Measurements from ENCODE around the gene ITGB4.
A peak's percentile ranks its signal among the peaks of the same experiment; 100 is the strongest.
"Not testable (repeated sequence)": the region's sequence is repeated elsewhere in the genome, so short reads cannot be mapped to it uniquely, and the experiment has no call there.

Gene ITGB4

GRCh38 chr17:75754378-75755204 is 33.3 kb downstream of the ITGB4 start:
- DNase-seq: no peak

GRCh38 chr17:75755205-75755901 is 34.1 kb downstream of the ITGB4 start:
- no peak for DNase-seq

GRCh38 chr17:75755990-75756389 is 34.7 kb downstream of the ITGB4 start:
- no peak for DNase-seq

- no peak for DNase-seq
Measured at GRCh38 chr17:75756451-75757085, 35.3 kb downstream of the ITGB4 start.

- DNase-seq: no peak
Measured at GRCh38 chr17:75757086-75757681, 35.9 kb downstream of the ITGB4 start.

- DNase-seq: no peak
Measured at GRCh38 chr17:75758131-75758905, 37.1 kb downstream of the ITGB4 start.

GRCh38 chr17:75759457-75759856 is 38.2 kb downstream of the ITGB4 start:
- DNase-seq: no peak

- DNase-seq: not testable (repeated sequence)
Measured at GRCh38 chr17:75759978-75760640, 38.9 kb downstream of the ITGB4 start.

GRCh38 chr17:75762513-75763268 is 41.4 kb downstream of the ITGB4 start:
- DNase-seq: no peak

GRCh38 chr17:75763269-75763607 is 42.0 kb downstream of the ITGB4 start:
- no peak for DNase-seq

- no peak for DNase-seq
Measured at GRCh38 chr17:75763613-75764416, 42.6 kb downstream of the ITGB4 start.

GRCh38 chr17:75764417-75764710 is 43.1 kb downstream of the ITGB4 start:
- DNase-seq: no peak

GRCh38 chr17:75764711-75765421 is 43.6 kb downstream of the ITGB4 start, which contains the start of gene GALK1:
Gene GALK1 (minus strand): TSS chr17:75765192. CDS start chr17:75765136, 56 bp downstream.
- peak; percentile 79 for DNase-seq

- DNase-seq: no peak
Measured at GRCh38 chr17:75765981-75766380, 44.7 kb downstream of the ITGB4 start.

GRCh38 chr17:75767881-75768280 is 46.6 kb downstream of the ITGB4 start:
- no peak for DNase-seq

- DNase-seq: no peak
Measured at GRCh38 chr17:75769536-75769935, 48.3 kb downstream of the ITGB4 start.

- no peak for DNase-seq
Measured at GRCh38 chr17:75771334-75772281, 50.3 kb downstream of the ITGB4 start.

GRCh38 chr17:75773121-75773807 is 52.0 kb downstream of the ITGB4 start:
- peak; percentile 46 for DNase-seq
